Panc1 (cell line): ENCODE results near the gene DCHS1. TPM values are rescaled to one million over a fixed set of nuclear protein-coding genes. Genes with fewer than 3 reads are reported as not detected.
A peak's percentile ranks its signal among the peaks of the same experiment; 100 is the strongest.

Source experiments
- ATAC-seq: fragments of 200-7000 bp; cut with Tn5 transposase; 2 replicates; pipeline ENCODE4 v1.9.1; 2020; ENCODE audit warnings: mild to moderate bottlenecking, moderate library complexity
- BruUV-seq: library from RNA; stranded (reverse); fragments of 400-500 nt; replicated peaks from 2 replicates; lab custom pipeline; 2021; lab: Mats Ljungman, UMichigan
- CTCF ChIA-PET: fragments of 300-600 bp; sonication (Branson Sonifier 250); formaldehyde crosslinking; loops from one replicate; lab custom pipeline; 2022; ENCODE audit warnings: antibody characterized with exemption; lab: Charles Lee
- POLR2A ChIA-PET: fragments of 300-600 bp; sonication (Branson Sonifier 250); formaldehyde crosslinking; loops from one replicate; lab custom pipeline; 2022; ENCODE audit warnings: antibody characterized with exemption; lab: Charles Lee
- DNase-seq: peaks from one replicate; pipeline ENCODE4 v3.0.0-alpha.2; 2010; ENCODE audit warnings: low read depth, low spot score
- H3K27ac ChIP-seq: 2 replicates; pipeline ENCODE4 v1.5.1; 2011; ENCODE audit warnings: mild to moderate bottlenecking, low read length, inconsistent platforms
- H3K27me3 ChIP-seq: fragments of 200-500 bp; sonication (Bioruptor generic); 2 replicates; pipeline ENCODE4 v1.6.0; 2014; ENCODE audit warnings: low read length, inconsistent platforms; ENCODE audit not compliant: control insufficient read depth, insufficient read depth
- H3K36me3 ChIP-seq: fragments of 200-500 bp; sonication (Bioruptor generic); 2 replicates; pipeline ENCODE4 v1.5.1; 2014; ENCODE audit warnings: inconsistent platforms, mild to moderate bottlenecking, low read length, moderate library complexity; ENCODE audit not compliant: control insufficient read depth, insufficient read depth
- H3K4me1 ChIP-seq: 2 replicates; pipeline ENCODE4 v1.5.1; 2011; ENCODE audit warnings: inconsistent platforms, mild to moderate bottlenecking, low read length, moderate library complexity; ENCODE audit not compliant: control insufficient read depth, insufficient read depth
- H3K4me3 ChIP-seq, 2 experiments: 2 replicates each; pipeline ENCODE4 v1.5.1; 2011 to 2012; ENCODE audit warnings: low read depth in 2 of 2, low read length in 2 of 2, mild to moderate bottlenecking in 2 of 2, inconsistent platforms in 1 of 2, moderate library complexity in 1 of 2
- H3K9me3 ChIP-seq: fragments of 200-500 bp; sonication (Bioruptor generic); 2 replicates; pipeline ENCODE4 v1.5.1; 2014; ENCODE audit warnings: low read depth, mild to moderate bottlenecking, inconsistent platforms, low read length, moderate library complexity; ENCODE audit not compliant: control insufficient read depth, insufficient read depth
- POLR2AphosphoS5 ChIP-seq: IDR thresholded peaks from 2 replicates; pipeline ENCODE4 v1.6.1; 2012; ENCODE audit warnings: mild to moderate bottlenecking, low read depth, low read length, moderate library complexity
- SIN3A ChIP-seq: IDR thresholded peaks from 2 replicates; pipeline ENCODE4 v1.6.1; 2012; ENCODE audit warnings: low read depth, mild to moderate bottlenecking, low read length, moderate library complexity, borderline replicate concordance; ENCODE audit not compliant: insufficient read depth
- TCF7L2 ChIP-seq: IDR thresholded peaks from 2 replicates; pipeline ENCODE4 v1.6.1; 2011; ENCODE audit warnings: mild to moderate bottlenecking, low read depth, low read length, inconsistent platforms
- in situ Hi-C: cut with HindIII; loops from 2 replicates; pipeline ENCODE4 v1.10.0; 2016; ENCODE audit warnings: low sequenced_read_pairs, low pct_unique_long_range_greater_than_20kb
- intact Hi-C: fragments of 100-400 bp; cut with micrococcal nuclease; formaldehyde crosslinking; loops from one replicate; pipeline ENCODE4 v1.10.0; 2022; ENCODE audit not compliant: unreplicated experiment
- total RNA-seq: library from RNA; stranded (reverse); gene quantifications from one replicate; pipeline ENCODE4 v1.2.1, GENCODE V29; 2021; ENCODE audit not compliant: unreplicated experiment
- TF ChIP-seq, protein P1 (sequence below): fragments of 450-650 bp; IDR thresholded peaks from 2 replicates; pipeline ENCODE4 v1.5.1; 2017; ENCODE audit warnings: mild to moderate bottlenecking
- TF ChIP-seq, protein P2 (sequence below), 2 experiments: IDR thresholded peaks; 2 replicates each; pipeline ENCODE4 v1.6.1; 2011 to 2012; ENCODE audit warnings: low read depth in 2 of 2, control low read depth in 1 of 2, low read length in 1 of 2, mild to moderate bottlenecking in 1 of 2, moderate library complexity in 1 of 2; ENCODE audit not compliant: insufficient read depth in 1 of 2

The DCHS1 gene
- total RNA-seq, 1 experiment from 2014 or later, result 2.2 TPM

DNA sequence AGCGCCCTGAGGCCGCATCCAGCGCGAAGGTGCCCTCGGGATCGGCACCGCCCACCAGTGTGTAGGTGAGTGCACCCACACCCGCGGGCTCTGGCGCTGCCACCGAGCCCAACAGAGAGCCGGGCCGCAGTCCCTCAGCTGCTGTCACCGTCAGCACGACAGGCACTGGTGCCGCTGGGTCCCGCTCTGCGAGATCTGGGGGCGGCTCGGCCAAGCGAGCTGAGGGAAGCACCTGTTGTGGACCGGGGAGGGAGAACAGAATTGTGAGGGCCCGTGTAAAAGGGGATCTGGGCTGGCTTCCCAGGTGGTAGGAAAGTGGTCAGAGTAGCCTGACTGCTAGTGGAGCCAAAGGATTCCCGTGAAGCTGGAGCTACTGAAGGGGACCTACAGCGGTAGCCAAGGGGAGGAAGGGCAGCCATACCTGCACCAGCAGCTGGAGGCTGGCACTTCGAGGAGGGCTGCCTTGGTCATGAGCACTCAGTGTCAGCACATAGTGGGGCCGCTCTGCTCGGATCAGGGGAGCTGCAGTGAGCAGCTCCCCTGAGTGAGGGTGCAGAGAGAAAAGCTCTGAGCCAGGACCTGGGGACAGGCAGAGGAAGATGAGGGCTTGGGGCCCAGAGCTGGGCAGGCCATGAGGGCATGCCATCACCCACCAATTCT lies 24.8 kb downstream of the DCHS1 start:
- peak; percentile 15 for ATAC-seq
- Histone ChIP-seq H3K4me1 (peaks cover 8% of the 10 kb centered on the region), H3K36me3 (no peaks in the 10 kb centered on the region), H3K27me3 (peaks cover 7% of the 10 kb centered on the region), H3K4me3 (peak overlapping the region; percentile 29 to 33), H3K27ac (no peak overlapping the region), H3K9me3 (no peaks in the 10 kb centered on the region)
- intact Hi-C loops (no loop called here), in situ Hi-C loops (no loop called here)
- no TSS peak for BruUV-seq
- TF ChIP-seq POLR2AphosphoS5 (no peak), SIN3A (no peak), TCF7L2 (no peak)
- TF ChIP-seq, protein P1, sequence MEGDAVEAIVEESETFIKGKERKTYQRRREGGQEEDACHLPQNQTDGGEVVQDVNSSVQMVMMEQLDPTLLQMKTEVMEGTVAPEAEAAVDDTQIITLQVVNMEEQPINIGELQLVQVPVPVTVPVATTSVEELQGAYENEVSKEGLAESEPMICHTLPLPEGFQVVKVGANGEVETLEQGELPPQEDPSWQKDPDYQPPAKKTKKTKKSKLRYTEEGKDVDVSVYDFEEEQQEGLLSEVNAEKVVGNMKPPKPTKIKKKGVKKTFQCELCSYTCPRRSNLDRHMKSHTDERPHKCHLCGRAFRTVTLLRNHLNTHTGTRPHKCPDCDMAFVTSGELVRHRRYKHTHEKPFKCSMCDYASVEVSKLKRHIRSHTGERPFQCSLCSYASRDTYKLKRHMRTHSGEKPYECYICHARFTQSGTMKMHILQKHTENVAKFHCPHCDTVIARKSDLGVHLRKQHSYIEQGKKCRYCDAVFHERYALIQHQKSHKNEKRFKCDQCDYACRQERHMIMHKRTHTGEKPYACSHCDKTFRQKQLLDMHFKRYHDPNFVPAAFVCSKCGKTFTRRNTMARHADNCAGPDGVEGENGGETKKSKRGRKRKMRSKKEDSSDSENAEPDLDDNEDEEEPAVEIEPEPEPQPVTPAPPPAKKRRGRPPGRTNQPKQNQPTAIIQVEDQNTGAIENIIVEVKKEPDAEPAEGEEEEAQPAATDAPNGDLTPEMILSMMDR, result no peak
- TF ChIP-seq, protein P2, sequence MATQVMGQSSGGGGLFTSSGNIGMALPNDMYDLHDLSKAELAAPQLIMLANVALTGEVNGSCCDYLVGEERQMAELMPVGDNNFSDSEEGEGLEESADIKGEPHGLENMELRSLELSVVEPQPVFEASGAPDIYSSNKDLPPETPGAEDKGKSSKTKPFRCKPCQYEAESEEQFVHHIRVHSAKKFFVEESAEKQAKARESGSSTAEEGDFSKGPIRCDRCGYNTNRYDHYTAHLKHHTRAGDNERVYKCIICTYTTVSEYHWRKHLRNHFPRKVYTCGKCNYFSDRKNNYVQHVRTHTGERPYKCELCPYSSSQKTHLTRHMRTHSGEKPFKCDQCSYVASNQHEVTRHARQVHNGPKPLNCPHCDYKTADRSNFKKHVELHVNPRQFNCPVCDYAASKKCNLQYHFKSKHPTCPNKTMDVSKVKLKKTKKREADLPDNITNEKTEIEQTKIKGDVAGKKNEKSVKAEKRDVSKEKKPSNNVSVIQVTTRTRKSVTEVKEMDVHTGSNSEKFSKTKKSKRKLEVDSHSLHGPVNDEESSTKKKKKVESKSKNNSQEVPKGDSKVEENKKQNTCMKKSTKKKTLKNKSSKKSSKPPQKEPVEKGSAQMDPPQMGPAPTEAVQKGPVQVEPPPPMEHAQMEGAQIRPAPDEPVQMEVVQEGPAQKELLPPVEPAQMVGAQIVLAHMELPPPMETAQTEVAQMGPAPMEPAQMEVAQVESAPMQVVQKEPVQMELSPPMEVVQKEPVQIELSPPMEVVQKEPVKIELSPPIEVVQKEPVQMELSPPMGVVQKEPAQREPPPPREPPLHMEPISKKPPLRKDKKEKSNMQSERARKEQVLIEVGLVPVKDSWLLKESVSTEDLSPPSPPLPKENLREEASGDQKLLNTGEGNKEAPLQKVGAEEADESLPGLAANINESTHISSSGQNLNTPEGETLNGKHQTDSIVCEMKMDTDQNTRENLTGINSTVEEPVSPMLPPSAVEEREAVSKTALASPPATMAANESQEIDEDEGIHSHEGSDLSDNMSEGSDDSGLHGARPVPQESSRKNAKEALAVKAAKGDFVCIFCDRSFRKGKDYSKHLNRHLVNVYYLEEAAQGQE (IDR thresholded peaks at IDR 0.05; ENCODE audit: insufficient read depth in 1 of 2, low read depth in 2 of 2, low read length in 1 of 2), result no peak
- DNase-seq, result no peak
- POLR2A ChIA-PET, result interaction anchor here (0.6 kb wide), 1 partner anchor 241 kb away, joined by 9 read pairs; the partner anchor contains the start of gene SMPD1
- CTCF ChIA-PET, result interaction anchor here (1.2 kb wide), 1 partner anchor 53 kb away, joined by 3 read pairs; the partner anchor contains the start of gene MRPL17

DNA sequence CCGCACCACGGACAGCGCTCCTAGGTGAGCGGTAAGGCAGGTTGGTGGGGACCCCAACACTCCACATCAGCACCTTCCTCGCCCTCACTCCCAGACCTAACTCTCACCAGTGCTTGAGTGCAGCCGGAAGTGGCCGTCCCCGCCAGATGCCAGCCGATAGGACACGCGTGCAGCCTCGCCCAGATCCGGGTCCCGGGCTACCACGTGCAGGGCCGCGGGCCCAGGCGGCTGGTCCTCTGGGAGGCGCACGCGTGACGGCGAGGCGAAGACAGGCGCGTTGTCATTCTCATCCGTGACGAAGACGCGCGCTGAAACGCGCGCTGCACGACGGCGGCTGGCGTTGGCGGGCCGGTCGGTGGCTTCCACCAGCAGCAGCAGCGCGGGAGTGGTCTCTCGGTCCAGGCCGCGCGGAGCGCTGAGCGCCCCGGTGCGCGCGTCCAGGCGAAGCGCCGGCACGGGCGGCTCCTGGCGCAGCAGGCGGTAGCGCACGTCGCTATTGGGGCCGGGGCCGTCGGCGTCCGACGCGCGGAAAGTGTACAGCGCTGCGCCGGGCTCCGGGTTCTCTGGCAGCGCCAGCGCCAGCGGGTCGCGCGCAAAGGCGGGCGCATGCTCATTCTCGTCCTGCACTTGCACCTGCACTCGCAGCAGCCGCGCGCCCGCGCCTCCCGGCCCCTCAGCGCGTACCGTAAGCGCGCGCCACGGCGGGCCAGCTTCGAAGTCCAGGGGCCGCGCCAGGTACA lies 25.5 kb downstream of the DCHS1 start:
- no peak for DNase-seq
- ChIA-PET CTCF (no interaction called here), POLR2A (no interaction called here)
- in situ Hi-C loops (no loop called here), intact Hi-C loops (no loop called here)
- no peak for TF ChIP-seq POLR2AphosphoS5
- TF ChIP-seq, protein P2 (IDR thresholded peaks at IDR 0.05; ENCODE audit: insufficient read depth in 1 of 2, low read depth in 2 of 2, low read length in 1 of 2), result peak in 1 of 2 experiments; percentile 85; a peak in 2 of 4 replicates
- peaks cover 7% of the 10 kb centered on the region for H3K27me3 ChIP-seq
- H3K4me1 ChIP-seq, result peaks cover under 1% of the 10 kb centered on the region
- peak overlapping the region; percentile 29 to 33 for H3K4me3 ChIP-seq
- H3K36me3 ChIP-seq, result no peaks in the 10 kb centered on the region
- peak; percentile 48 for ATAC-seq
- no peaks in the 10 kb centered on the region for H3K9me3 ChIP-seq
- H3K27ac ChIP-seq, result no peak overlapping the region
- BruUV-seq, result no TSS peak
